ENCODE results near the gene BOC.

The BOC gene

GRCh38 chr3:113227146-113227545 lies 15.8 kb downstream of the BOC start:
- no peak for DNase-seq

GRCh38 chr3:113228498-113229286 lies 17.3 kb downstream of the BOC start:
- no peak for DNase-seq

GRCh38 chr3:113231391-113231790 lies 20.0 kb downstream of the BOC start:
- no peak for DNase-seq

GRCh38 chr3:113231827-113232253 lies 20.5 kb downstream of the BOC start:
- DNase-seq = no peak

- DNase-seq = no peak
These were observed 21.0 kb downstream of the BOC start for GRCh38 chr3:113232342-113232741.

GRCh38 chr3:113233497-113233896 lies 22.1 kb downstream of the BOC start:
- no peak for DNase-seq

- no peak for DNase-seq
These were observed 22.7 kb downstream of the BOC start for GRCh38 chr3:113234028-113234427.

GRCh38 chr3:113234688-113235260 lies 23.4 kb downstream of the BOC start:
- no peak for DNase-seq

GRCh38 chr3:113238503-113238902 lies 27.1 kb downstream of the BOC start:
- no peak for DNase-seq

- no peak for DNase-seq
These were observed 29.5 kb downstream of the BOC start for GRCh38 chr3:113240841-113241240.

- peak; percentile 42 for DNase-seq
These were observed 30.1 kb downstream of the BOC start for GRCh38 chr3:113241292-113242095.

GRCh38 chr3:113242096-113242581 lies 30.8 kb downstream of the BOC start:
- peak; percentile 42 for DNase-seq

GRCh38 chr3:113243071-113243470 lies 31.7 kb downstream of the BOC start:
- no peak for DNase-seq

GRCh38 chr3:113243846-113244245 lies 32.5 kb downstream of the BOC start:
- no peak for DNase-seq

- DNase-seq = no peak
These were observed 34.4 kb downstream of the BOC start for GRCh38 chr3:113245761-113246161.

GRCh38 chr3:113247068-113247467 lies 35.7 kb downstream of the BOC start:
- no peak for DNase-seq

GRCh38 chr3:113247675-113248458 lies 36.5 kb downstream of the BOC start:
- no peak for DNase-seq

GRCh38 chr3:113249111-113249510 lies 37.8 kb downstream of the BOC start:
- no peak for DNase-seq

GRCh38 chr3:113249601-113250000 lies 38.2 kb downstream of the BOC start:
- DNase-seq = no peak

- DNase-seq = no peak
These were observed 39.2 kb downstream of the BOC start for GRCh38 chr3:113250566-113250965.

GRCh38 chr3:113251817-113252216 lies 40.5 kb downstream of the BOC start:
- no peak for DNase-seq

GRCh38 chr3:113252553-113252952 lies 41.2 kb downstream of the BOC start:
- no peak for DNase-seq

GRCh38 chr3:113253702-113254101 lies 42.3 kb downstream of the BOC start:
- no peak for DNase-seq
